Chondrocyte (in vitro differentiated cells): ENCODE data around the gene LEKR1. TPM values are rescaled to one million over a fixed set of nuclear protein-coding genes. Genes with fewer than 3 reads are reported as not detected.
"Not testable (repeated sequence)": the region's sequence is repeated elsewhere in the genome, so short reads cannot be mapped to it uniquely, and the experiment has no call there.

ENCODE experiments used
- DNase-seq: peaks from one replicate; pipeline ENCODE4 v3.0.0; 2021; ENCODE audit warnings: mixed read lengths, low spot score
- H3K27ac Mint-ChIP-seq: one replicate; pipeline ENCODE4 v1.8.0; 2021; ENCODE audit warnings: mild to moderate bottlenecking, moderate library complexity, mixed read lengths; ENCODE audit not compliant: unreplicated experiment
- H3K27me3 Mint-ChIP-seq: 2 replicates; pipeline ENCODE4 v1.8.0; 2021; ENCODE audit warnings: low read depth, mixed read lengths
- H3K36me3 Mint-ChIP-seq: 2 replicates; pipeline ENCODE4 v1.8.0; 2021; ENCODE audit warnings: low read depth, mixed read lengths
- H3K4me1 Mint-ChIP-seq: 2 replicates; pipeline ENCODE4 v1.8.0; 2021; ENCODE audit warnings: low read depth, mild to moderate bottlenecking, mixed read lengths
- H3K4me3 Mint-ChIP-seq: one replicate; pipeline ENCODE4 v1.8.0; 2021; ENCODE audit warnings: mild to moderate bottlenecking, moderate library complexity, mixed read lengths; ENCODE audit not compliant: unreplicated experiment
- H3K9me3 Mint-ChIP-seq: 2 replicates; pipeline ENCODE4 v1.8.0; 2021; ENCODE audit warnings: low read depth, mixed read lengths
- total RNA-seq: library from RNA; stranded (reverse); gene quantifications from 3 replicates; pipeline ENCODE4 v1.2.1, GENCODE V29; 2021
- TF ChIP-seq, protein P1 (sequence below): fragments of 200-600 bp; sonication (generic); IDR thresholded peaks from 2 replicates; pipeline ENCODE4 v1.5.0; 2021; ENCODE audit warnings: antibody characterized with exemption, mild to moderate bottlenecking, moderate library complexity

The LEKR1 gene
- total RNA-seq, 1 donor from 2014 or later: 0.45 TPM

DNA sequence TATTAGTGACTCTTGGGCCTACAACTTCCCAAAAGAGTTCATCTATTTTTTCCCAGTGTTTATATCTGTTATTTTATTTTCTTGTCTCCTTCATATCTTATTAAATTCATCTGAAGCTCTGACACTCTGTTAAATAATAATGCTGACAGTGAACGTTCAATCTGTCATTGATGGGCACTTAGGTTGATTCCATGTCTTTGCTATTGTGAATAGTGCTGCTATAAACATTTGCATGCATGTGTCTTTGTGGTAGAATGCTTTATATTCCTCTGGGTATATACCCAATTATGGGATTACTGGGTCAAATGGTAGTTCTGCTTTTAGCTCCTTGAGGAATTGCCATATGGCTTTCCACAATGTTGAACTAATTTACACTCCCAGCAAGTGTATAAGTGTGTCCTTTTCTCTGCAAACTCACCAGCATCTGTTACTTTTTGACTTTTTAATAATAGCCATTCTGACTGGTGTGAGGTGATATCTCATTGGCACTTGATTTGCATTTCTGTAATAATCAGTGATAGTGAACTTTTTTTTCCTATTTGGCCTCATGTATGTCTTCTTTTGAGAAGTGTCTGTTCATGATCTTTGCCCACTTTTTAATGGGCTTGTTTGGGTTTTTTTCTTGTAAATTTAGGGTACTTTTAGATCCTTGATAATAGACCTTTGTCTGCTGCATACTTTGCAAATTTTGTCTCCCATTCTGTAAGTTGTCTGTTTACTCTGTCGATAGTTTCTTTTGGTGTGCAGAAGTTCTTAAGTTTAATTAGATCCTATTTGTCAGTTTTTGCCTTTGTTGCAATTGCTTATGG, 122.5 kb downstream of the LEKR1 start:
- Mint-ChIP-seq H3K9me3 (peaks cover 15% of the 10 kb centered on the region), H3K27ac (no peak overlapping the region), H3K4me3 (no peak overlapping the region), H3K36me3 (no peaks in the 10 kb centered on the region), H3K27me3 (no peaks in the 10 kb centered on the region), H3K4me1 (peaks cover 14% of the 10 kb centered on the region)
- no peak for DNase-seq
- TF ChIP-seq, protein P1, sequence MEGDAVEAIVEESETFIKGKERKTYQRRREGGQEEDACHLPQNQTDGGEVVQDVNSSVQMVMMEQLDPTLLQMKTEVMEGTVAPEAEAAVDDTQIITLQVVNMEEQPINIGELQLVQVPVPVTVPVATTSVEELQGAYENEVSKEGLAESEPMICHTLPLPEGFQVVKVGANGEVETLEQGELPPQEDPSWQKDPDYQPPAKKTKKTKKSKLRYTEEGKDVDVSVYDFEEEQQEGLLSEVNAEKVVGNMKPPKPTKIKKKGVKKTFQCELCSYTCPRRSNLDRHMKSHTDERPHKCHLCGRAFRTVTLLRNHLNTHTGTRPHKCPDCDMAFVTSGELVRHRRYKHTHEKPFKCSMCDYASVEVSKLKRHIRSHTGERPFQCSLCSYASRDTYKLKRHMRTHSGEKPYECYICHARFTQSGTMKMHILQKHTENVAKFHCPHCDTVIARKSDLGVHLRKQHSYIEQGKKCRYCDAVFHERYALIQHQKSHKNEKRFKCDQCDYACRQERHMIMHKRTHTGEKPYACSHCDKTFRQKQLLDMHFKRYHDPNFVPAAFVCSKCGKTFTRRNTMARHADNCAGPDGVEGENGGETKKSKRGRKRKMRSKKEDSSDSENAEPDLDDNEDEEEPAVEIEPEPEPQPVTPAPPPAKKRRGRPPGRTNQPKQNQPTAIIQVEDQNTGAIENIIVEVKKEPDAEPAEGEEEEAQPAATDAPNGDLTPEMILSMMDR: no peak

- no peak for DNase-seq
- no peaks in the 10 kb centered on the region for H3K27me3 Mint-ChIP-seq
- peaks cover 12% of the 10 kb centered on the region for H3K9me3 Mint-ChIP-seq
- no peaks in the 10 kb centered on the region for H3K36me3 Mint-ChIP-seq
- H3K27ac Mint-ChIP-seq: peak overlapping the region; percentile 19
- no peak overlapping the region for H3K4me3 Mint-ChIP-seq
- TF ChIP-seq, protein P1: no peak
- H3K4me1 Mint-ChIP-seq: peaks cover 14% of the 10 kb centered on the region
Observed at GRCh38 chr3:156952011-156952410, 125.9 kb downstream of the LEKR1 start.

DNA sequence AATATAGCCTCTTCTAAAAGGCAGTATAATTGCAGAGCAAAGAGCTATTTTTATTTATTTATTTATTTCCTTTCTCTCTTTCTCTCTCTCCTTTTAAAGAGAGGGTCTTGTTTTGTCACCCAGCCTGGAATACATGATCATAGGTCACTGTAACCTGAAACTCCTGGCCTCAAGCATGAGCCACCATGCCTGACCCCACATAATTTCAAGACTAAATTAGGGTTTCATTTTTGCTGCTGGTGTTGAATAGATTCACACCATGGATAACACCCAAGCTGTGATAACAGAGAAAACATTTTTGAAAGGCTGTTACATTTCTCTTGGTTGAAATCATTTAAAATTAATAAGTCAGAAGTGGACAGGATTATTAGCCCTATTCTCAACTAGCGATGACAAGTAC, 131.6 kb downstream of the LEKR1 start:
- TF ChIP-seq, protein P1: no peak
- Mint-ChIP-seq H3K27ac (no peak overlapping the region), H3K9me3 (peaks cover 11% of the 10 kb centered on the region), H3K27me3 (no peaks in the 10 kb centered on the region), H3K4me1 (peaks cover under 1% of the 10 kb centered on the region), H3K4me3 (no peak overlapping the region), H3K36me3 (no peaks in the 10 kb centered on the region)
- DNase-seq: no peak

- no peak overlapping the region for H3K27ac Mint-ChIP-seq
- peaks cover 1% of the 10 kb centered on the region for H3K36me3 Mint-ChIP-seq
- H3K9me3 Mint-ChIP-seq: no peaks in the 10 kb centered on the region
- H3K4me1 Mint-ChIP-seq: no peaks in the 10 kb centered on the region
- no peaks in the 10 kb centered on the region for H3K27me3 Mint-ChIP-seq
- H3K4me3 Mint-ChIP-seq: no peak overlapping the region
- no peak for DNase-seq
- TF ChIP-seq, protein P1: no peak
Observed at GRCh38 chr3:156963096-156963495, 136.9 kb downstream of the LEKR1 start.

- DNase-seq: no peak
- Mint-ChIP-seq H3K4me1 (no peaks in the 10 kb centered on the region), H3K9me3 (no peaks in the 10 kb centered on the region), H3K27me3 (no peaks in the 10 kb centered on the region), H3K36me3 (peaks cover 4% of the 10 kb centered on the region), H3K4me3 (no peak overlapping the region), H3K27ac (no peak overlapping the region)
- TF ChIP-seq, protein P1: no peak
Observed at GRCh38 chr3:156964577-156964976, 138.4 kb downstream of the LEKR1 start.

- not testable (repeated sequence) for H3K36me3 Mint-ChIP-seq, H3K27me3 Mint-ChIP-seq, H3K27ac Mint-ChIP-seq, H3K9me3 Mint-ChIP-seq, H3K4me1 Mint-ChIP-seq, H3K4me3 Mint-ChIP-seq
- DNase-seq: peak; percentile 48
Observed at GRCh38 chr3:156966349-156966748, 140.2 kb downstream of the LEKR1 start.
